Left renal pelvis (tissue), 4 donors: Measurements from ENCODE around the gene CEACAM5. TPM values are rescaled to one million over a fixed set of nuclear protein-coding genes. Genes with fewer than 3 reads are reported as not detected.
A peak's percentile ranks its signal among the peaks of the same experiment; 100 is the strongest.
"Not testable (repeated sequence)": the region's sequence is repeated elsewhere in the genome, so short reads cannot be mapped to it uniquely, and the experiment has no call there.

Experiments used
- DNase-seq, 4 donors: peaks; one replicate each; pipeline ENCODE4 v3.0.0-alpha.2; 2013; ENCODE audit warnings: low read depth in 4 of 4, low spot score in 3 of 4
- polyA plus RNA-seq, 4 donors: library from polyadenylated mRNA; unstranded; fragments of 120-200 nt; gene quantifications; one replicate each; pipeline ENCODE4 v1.2.1, GENCODE V29; 2013; ENCODE audit not compliant: insufficient read length in 4 of 4

CEACAM5 gene
- polyA plus RNA-seq, 4 donors: 0.06 to 0.57 (median 0.09) TPM

GRCh38 chr19:41699968-41700323 lies 8.5 kb upstream of the CEACAM5 start:
- DNase-seq: no peak

- no peak for DNase-seq
Measured at GRCh38 chr19:41700381-41701195, 7.8 kb upstream of the CEACAM5 start.

- no peak for DNase-seq
Measured at GRCh38 chr19:41701401-41702075, 6.9 kb upstream of the CEACAM5 start.

- no peak for DNase-seq
Measured at GRCh38 chr19:41702171-41702651, 6.2 kb upstream of the CEACAM5 start.

- no peak for DNase-seq
Measured at GRCh38 chr19:41703602-41704293, 4.7 kb upstream of the CEACAM5 start.

GRCh38 chr19:41705393-41706174 lies 2.8 kb upstream of the CEACAM5 start:
- peak in 3 of 4 donors; percentile 10 to 12 (median 10) for DNase-seq

GRCh38 chr19:41706741-41707501 lies 1.5 kb upstream of the CEACAM5 start:
- no peak for DNase-seq

- no peak for DNase-seq
Measured at GRCh38 chr19:41707502-41707812, 969 bp upstream of the CEACAM5 start.

GRCh38 chr19:41707871-41708371 lies 505 bp upstream of the CEACAM5 start:
- DNase-seq: no peak

GRCh38 chr19:41709516-41709915 lies 1.1 kb downstream of the CEACAM5 start:
- DNase-seq: not testable (repeated sequence)

GRCh38 chr19:41709951-41710645 lies 1.7 kb downstream of the CEACAM5 start:
- no peak for DNase-seq

GRCh38 chr19:41711376-41712261 lies 3.2 kb downstream of the CEACAM5 start:
- DNase-seq: no peak

- DNase-seq: no peak
Measured at GRCh38 chr19:41714598-41714997, 6.2 kb downstream of the CEACAM5 start.

GRCh38 chr19:41718761-41719160 lies 10.3 kb downstream of the CEACAM5 start:
- no peak for DNase-seq

- DNase-seq: no peak
Measured at GRCh38 chr19:41720103-41720502, 11.7 kb downstream of the CEACAM5 start.

GRCh38 chr19:41726493-41726892 lies 18.1 kb downstream of the CEACAM5 start:
- no peak for DNase-seq

- DNase-seq: no peak
Measured at GRCh38 chr19:41734156-41734555, 25.7 kb downstream of the CEACAM5 start.

GRCh38 chr19:41734585-41734984 lies 26.2 kb downstream of the CEACAM5 start:
- DNase-seq: no peak
